ENCODE results near the gene GARIN5A.

Gene GARIN5A

GRCh38 chr19:50485284-50485955 is 8.8 kb upstream of the GARIN5A start:
- TF ChIP-seq, protein P1, sequence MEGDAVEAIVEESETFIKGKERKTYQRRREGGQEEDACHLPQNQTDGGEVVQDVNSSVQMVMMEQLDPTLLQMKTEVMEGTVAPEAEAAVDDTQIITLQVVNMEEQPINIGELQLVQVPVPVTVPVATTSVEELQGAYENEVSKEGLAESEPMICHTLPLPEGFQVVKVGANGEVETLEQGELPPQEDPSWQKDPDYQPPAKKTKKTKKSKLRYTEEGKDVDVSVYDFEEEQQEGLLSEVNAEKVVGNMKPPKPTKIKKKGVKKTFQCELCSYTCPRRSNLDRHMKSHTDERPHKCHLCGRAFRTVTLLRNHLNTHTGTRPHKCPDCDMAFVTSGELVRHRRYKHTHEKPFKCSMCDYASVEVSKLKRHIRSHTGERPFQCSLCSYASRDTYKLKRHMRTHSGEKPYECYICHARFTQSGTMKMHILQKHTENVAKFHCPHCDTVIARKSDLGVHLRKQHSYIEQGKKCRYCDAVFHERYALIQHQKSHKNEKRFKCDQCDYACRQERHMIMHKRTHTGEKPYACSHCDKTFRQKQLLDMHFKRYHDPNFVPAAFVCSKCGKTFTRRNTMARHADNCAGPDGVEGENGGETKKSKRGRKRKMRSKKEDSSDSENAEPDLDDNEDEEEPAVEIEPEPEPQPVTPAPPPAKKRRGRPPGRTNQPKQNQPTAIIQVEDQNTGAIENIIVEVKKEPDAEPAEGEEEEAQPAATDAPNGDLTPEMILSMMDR (IDR thresholded peaks at IDR 0.05; ENCODE audit: extremely low read depth, missing control alignments): no peak
- no peak for DNase-seq (ENCODE audit: low spot score)

DNA sequence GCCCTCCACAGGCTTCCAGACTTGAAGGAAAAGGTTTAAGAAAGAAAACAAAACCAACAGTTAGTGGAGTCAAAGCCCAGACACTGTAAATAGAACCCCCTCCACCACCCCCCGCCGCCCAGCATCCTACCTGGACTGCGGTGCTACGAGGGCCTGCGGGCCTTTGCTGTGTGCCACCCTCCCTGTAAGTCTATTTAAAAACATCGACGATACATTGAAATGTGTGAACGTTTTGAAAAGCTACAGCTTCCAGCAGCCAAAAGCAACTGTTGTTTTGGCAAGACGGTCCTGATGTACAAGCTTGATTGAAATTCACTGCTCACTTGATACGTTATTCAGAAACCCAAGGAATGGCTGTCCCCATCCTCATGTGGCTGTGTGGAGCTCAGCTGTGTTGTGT is 6.3 kb upstream of the GARIN5A start:
- DNase-seq (ENCODE audit: low spot score): no peak
- TF ChIP-seq, protein P1 (IDR thresholded peaks at IDR 0.05; ENCODE audit: extremely low read depth, missing control alignments): no peak

GRCh38 chr19:50482271-50482855 is 5.7 kb upstream of the GARIN5A start:
- TF ChIP-seq, protein P1 (IDR thresholded peaks at IDR 0.05; ENCODE audit: extremely low read depth, missing control alignments): no peak
- no peak for DNase-seq (ENCODE audit: low spot score)

DNA sequence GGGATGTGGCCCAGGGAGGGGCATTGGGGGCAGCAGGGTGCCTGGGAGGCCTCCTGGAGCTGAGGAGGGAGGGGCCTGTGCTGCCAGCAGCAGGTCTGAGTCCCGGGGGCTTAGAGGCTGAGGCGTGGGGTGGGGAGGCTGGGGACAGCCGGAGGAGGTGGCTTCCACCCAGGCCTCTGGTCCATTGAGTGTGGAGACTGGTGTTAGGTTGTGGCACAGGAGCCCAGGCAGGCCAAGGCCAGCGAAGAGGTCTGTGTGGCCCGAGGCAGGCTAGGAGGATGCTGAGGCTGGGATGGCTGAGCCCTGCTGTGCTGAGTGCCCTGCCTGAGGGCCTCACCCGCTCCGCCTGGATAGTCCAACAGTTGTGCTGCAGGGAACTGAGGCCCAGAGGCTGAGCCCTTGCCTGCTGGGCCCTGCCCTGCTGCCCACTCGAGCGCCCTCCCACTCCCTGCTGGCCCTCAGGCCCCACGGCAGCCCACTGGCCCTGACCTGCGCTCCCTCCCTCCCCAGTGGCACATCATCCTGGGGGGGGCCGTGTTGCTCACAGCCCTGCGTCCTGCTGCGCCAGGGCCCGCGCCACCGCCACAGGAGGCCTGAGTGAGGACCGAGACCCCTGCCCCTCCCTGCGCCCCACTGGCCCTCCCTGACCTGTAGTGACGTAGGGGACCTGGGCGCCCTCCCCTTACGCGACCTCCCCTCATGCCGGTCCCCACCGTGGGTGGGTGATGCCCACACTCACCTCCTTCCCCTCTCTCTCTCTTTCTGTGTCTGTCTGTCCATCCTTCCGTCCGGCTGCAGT is 4.9 kb upstream of the GARIN5A start:
- TF ChIP-seq, protein P1 (IDR thresholded peaks at IDR 0.05; ENCODE audit: extremely low read depth, missing control alignments): no peak
- no peak for DNase-seq (ENCODE audit: low spot score)

GRCh38 chr19:50480281-50481111 is 3.8 kb upstream of the GARIN5A start:
- TF ChIP-seq, protein P1 (IDR thresholded peaks at IDR 0.05; ENCODE audit: extremely low read depth, missing control alignments): no peak

DNA sequence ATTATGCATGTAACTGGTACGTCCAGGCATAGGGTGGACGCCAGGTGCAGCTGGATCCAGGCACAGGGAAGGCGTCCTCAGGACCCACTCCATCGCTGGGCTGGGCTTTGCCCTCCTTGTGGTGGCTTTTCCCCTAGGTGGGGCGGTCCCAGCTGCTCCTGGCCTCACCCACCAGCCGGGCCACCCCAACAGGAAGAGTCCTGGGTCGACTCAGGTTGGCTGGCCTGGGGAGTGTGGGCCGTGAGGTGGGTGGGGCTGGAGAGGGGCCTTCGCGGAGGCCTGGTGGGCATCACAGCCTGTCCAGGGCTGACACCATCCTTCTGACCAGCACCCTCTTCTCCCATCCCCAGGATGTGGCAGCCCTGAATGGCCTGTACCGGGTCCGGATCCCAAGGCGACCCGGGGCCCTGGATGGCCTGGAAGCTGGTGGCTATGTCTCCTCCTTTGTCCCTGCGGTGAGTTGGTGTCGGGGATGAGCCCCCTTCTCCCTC is 3.2 kb upstream of the GARIN5A start:
- TF ChIP-seq, protein P1 (IDR thresholded peaks at IDR 0.05; ENCODE audit: extremely low read depth, missing control alignments): no peak
- DNase-seq (ENCODE audit: low spot score): no peak

More at GRCh38 chr19:50480281-50481111, 3.8 kb upstream of the GARIN5A start:
- DNase-seq (ENCODE audit: low spot score): no peak

Data from GM20000 (cell line).